ENCODE measurements around the gene ABHD11. TPM values are rescaled to one million over a fixed set of nuclear protein-coding genes. Genes with fewer than 3 reads are reported as not detected.

Gene ABHD11
- total and polyA plus RNA-seq, 2 of the 4 experiments (the other 2 are of a cell fraction) = 13.4 to 19.9 TPM

DNA sequence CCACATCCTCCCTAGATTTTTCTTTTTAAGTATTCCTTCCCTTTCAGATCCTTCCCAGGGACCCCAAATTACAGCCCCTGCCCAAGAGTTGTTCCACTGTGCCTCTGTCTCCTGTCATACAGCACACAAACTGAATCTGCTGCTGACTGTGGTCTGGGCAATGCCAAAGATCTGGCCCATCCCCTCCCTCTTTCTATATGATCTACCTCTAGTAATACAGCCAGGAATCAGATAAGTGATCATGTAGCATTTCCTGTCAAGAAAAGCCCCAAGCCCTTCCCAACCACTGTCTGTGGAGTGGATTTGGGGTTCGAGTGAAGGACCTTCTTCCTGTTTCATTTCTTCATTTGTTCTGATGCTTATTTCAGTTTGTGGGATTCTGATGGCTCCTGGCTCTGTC lies 25.8 kb downstream of the ABHD11 start:
- in situ Hi-C loops (cut with MboI; ENCODE audit: low sequenced_read_pairs) = no loop called here
- H2BK120ac ChIP-seq (ENCODE audit: low read depth, low read length) = no peak overlapping the region
- no peak overlapping the region for H4K8ac ChIP-seq (ENCODE audit: low read depth in 2 of 2, low read length in 2 of 2)
- no peak overlapping the region for H3K23ac ChIP-seq (ENCODE audit: low read depth, low read length)
- no peak overlapping the region for H3K9ac ChIP-seq (ENCODE audit: low read depth, low read length)
- H2AK9ac ChIP-seq (replicated peaks; ENCODE audit: low read depth, low read length, poor library complexity) = no peak overlapping the region
- BruUV-seq (replicated peaks) = no TSS peak
- H3K14ac ChIP-seq (replicated peaks; ENCODE audit: low read depth, low read length) = no peak overlapping the region
- no peak overlapping the region for H3K4me2 ChIP-seq (ENCODE audit: low read depth, low read length)
- H3K27me3 ChIP-seq (ENCODE audit: control insufficient read depth, insufficient read depth, low read length) = no peaks in the 10 kb centered on the region
- H2BK15ac ChIP-seq (ENCODE audit: low read depth, low read length) = no peak overlapping the region
- ChIA-PET CTCF (no interaction called here), POLR2A (ENCODE audit: unreplicated experiment) (no interaction called here)
- H3K4me1 ChIP-seq (ENCODE audit: control insufficient read depth, insufficient read depth, low read length) = peaks cover 21% of the 10 kb centered on the region
- H2BK5ac ChIP-seq (ENCODE audit: low read depth, low read length, poor library complexity, severe bottlenecking) = no peak overlapping the region
- peaks cover 21% of the 10 kb centered on the region for H3K9me1 ChIP-seq (ENCODE audit: insufficient read depth, low read length)
- no peak overlapping the region for H4K5ac ChIP-seq (ENCODE audit: low read depth, low read length)
- peaks cover 27 to 87% of the 10 kb centered on the region in 2 experiments for H3K79me1 ChIP-seq (ENCODE audit: low read depth in 1 of 2, low read length in 2 of 2)
- no CpG with 5 or more reads among the region's 1 CpG for WGBS, 2 experiments (ENCODE audit: extremely low coverage in 2 of 2, insufficient read length in 1 of 2)
- no peak for DNase-seq
- no peak overlapping the region for H4K91ac ChIP-seq (ENCODE audit: insufficient read depth, low read depth, low read length)
- no peak overlapping the region for H3K18ac ChIP-seq (ENCODE audit: low read depth, low read length)
- H3K9me3 ChIP-seq (ENCODE audit: control insufficient read depth, insufficient read depth, low read length) = no peaks in the 10 kb centered on the region
- peaks cover 5% of the 10 kb centered on the region; the same call in 1 of the 2 replicates for H3K36me3 ChIP-seq (ENCODE audit: control insufficient read depth, insufficient read depth, low read length)
- intact Hi-C loops (cut with micrococcal nuclease) = no loop called here
- dilution Hi-C loops (cut with HindIII; ENCODE audit: low sequenced_read_pairs, unreplicated experiment) = no loop called here
- H3K4me3 ChIP-seq (ENCODE audit: insufficient read depth, low read depth, low read length) = no peak overlapping the region
- no peak overlapping the region for H2AK5ac ChIP-seq (ENCODE audit: low read depth, low read length)
- H3K56ac ChIP-seq (ENCODE audit: extremely low read depth, insufficient read depth, low read length) = no peak overlapping the region
- peaks cover 91% of the 10 kb centered on the region for H4K20me1 ChIP-seq (ENCODE audit: insufficient read depth, low read length)
- H3K27ac ChIP-seq (ENCODE audit: insufficient read depth, low read length) = no peak overlapping the region
- H2BK20ac ChIP-seq (ENCODE audit: low read depth, low read length) = no peak overlapping the region
- TF ChIP-seq CEBPB (IDR thresholded peaks at IDR 0.05; ENCODE audit: low read depth, low read length) (no peak), RAD21 (IDR thresholded peaks at IDR 0.05; ENCODE audit: low read length) (no peak), RFX5 (IDR thresholded peaks at IDR 0.05; ENCODE audit: low read depth, low read length) (no peak), SMC3 (IDR thresholded peaks at IDR 0.05; ENCODE audit: low read depth, low read length) (no peak), POLR2A (IDR thresholded peaks at IDR 0.05; ENCODE audit: low read depth, low read length) (no peak), ELK1 (IDR thresholded peaks at IDR 0.05; ENCODE audit: borderline replicate concordance, low read depth, low read length) (no peak), FOS (IDR thresholded peaks at IDR 0.05; ENCODE audit: low read depth, low read length) (no peak), MAFK (IDR thresholded peaks at IDR 0.05; ENCODE audit: low read depth, low read length) (no peak), CHD1 (IDR thresholded peaks at IDR 0.05; ENCODE audit: low read depth, low read length) (no peak), NFE2L2 (IDR thresholded peaks at IDR 0.05; ENCODE audit: low read depth, low read length) (no peak), MXI1 (IDR thresholded peaks at IDR 0.05; ENCODE audit: borderline replicate concordance, low read depth, low read length) (no peak), USF2 (IDR thresholded peaks at IDR 0.05; ENCODE audit: low read depth, low read length) (no peak), RCOR1 (IDR thresholded peaks at IDR 0.05; ENCODE audit: insufficient replicate concordance, low read length) (no peak), MAZ (IDR thresholded peaks at IDR 0.05; ENCODE audit: borderline replicate concordance, low read depth, low read length) (no peak), BHLHE40 (IDR thresholded peaks at IDR 0.05; ENCODE audit: low read depth, low read length) (no peak)
- TF ChIP-seq, protein P1, sequence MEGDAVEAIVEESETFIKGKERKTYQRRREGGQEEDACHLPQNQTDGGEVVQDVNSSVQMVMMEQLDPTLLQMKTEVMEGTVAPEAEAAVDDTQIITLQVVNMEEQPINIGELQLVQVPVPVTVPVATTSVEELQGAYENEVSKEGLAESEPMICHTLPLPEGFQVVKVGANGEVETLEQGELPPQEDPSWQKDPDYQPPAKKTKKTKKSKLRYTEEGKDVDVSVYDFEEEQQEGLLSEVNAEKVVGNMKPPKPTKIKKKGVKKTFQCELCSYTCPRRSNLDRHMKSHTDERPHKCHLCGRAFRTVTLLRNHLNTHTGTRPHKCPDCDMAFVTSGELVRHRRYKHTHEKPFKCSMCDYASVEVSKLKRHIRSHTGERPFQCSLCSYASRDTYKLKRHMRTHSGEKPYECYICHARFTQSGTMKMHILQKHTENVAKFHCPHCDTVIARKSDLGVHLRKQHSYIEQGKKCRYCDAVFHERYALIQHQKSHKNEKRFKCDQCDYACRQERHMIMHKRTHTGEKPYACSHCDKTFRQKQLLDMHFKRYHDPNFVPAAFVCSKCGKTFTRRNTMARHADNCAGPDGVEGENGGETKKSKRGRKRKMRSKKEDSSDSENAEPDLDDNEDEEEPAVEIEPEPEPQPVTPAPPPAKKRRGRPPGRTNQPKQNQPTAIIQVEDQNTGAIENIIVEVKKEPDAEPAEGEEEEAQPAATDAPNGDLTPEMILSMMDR (conservative IDR thresholded peaks at IDR 0.05; ENCODE audit: low read depth, low read length) = no peak
- no peak overlapping the region for H3K4ac ChIP-seq (ENCODE audit: low read depth, low read length)
- H2AFZ ChIP-seq (replicated peaks; ENCODE audit: low read length, poor library complexity) = no peak overlapping the region
- ATAC-seq (ENCODE audit: low read depth) = no peak

Measured in IMR-90 (cell line).